Tibial nerve (tissue), 4 donors: ENCODE measurements around the gene NDUFA11.

Source experiments
- EP300 ChIP-seq, 2 donors: sonication (generic); formaldehyde crosslinking; IDR thresholded peaks; one replicate each; pipeline ENCODE4 v1.6.1; 2017; ENCODE audit warnings: antibody characterized with exemption in 2 of 2, mild to moderate bottlenecking in 1 of 2
- POLR2A ChIP-seq, 2 donors: fragments of 450-650 bp; IDR thresholded peaks; one replicate each; pipeline ENCODE4 v1.6.1; 2017; ENCODE audit warnings: antibody characterized with exemption in 2 of 2, mild to moderate bottlenecking in 2 of 2, moderate library complexity in 2 of 2
- TF ChIP-seq, protein P1 (sequence below), 5 experiments: fragments of 200-600 bp in 3 of 5; fragments of 450-650 bp in 2 of 5; sonication (generic) in 3 of 5; IDR thresholded peaks; one replicate each; pipeline ENCODE4 v1.5.1; 2016 to 2019; ENCODE audit warnings: antibody characterized with exemption in 5 of 5, mild to moderate bottlenecking in 3 of 5, moderate library complexity in 2 of 5

DNA sequence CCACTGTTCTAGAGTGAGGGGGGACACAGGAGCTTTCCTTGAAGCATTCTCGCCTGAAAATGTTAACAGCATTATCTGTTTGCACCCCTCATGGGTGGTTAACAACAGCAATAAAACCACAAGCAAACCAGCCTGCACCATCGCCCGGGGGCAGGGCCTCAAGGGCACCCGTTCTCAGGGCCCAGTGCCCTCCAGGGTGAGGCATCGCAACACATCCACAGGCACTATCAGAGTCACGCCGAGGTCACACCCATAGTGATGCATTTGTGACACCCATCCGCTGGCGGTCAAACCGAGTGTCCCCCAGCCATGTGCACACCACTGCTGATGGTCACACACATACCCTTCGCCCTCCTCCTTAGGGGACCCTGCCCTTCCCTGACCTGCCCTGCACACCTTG, 37.8 kb downstream of the NDUFA11 start:
- TF ChIP-seq, protein P1, sequence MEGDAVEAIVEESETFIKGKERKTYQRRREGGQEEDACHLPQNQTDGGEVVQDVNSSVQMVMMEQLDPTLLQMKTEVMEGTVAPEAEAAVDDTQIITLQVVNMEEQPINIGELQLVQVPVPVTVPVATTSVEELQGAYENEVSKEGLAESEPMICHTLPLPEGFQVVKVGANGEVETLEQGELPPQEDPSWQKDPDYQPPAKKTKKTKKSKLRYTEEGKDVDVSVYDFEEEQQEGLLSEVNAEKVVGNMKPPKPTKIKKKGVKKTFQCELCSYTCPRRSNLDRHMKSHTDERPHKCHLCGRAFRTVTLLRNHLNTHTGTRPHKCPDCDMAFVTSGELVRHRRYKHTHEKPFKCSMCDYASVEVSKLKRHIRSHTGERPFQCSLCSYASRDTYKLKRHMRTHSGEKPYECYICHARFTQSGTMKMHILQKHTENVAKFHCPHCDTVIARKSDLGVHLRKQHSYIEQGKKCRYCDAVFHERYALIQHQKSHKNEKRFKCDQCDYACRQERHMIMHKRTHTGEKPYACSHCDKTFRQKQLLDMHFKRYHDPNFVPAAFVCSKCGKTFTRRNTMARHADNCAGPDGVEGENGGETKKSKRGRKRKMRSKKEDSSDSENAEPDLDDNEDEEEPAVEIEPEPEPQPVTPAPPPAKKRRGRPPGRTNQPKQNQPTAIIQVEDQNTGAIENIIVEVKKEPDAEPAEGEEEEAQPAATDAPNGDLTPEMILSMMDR (IDR thresholded peaks at IDR 0.05), result no peak
- TF ChIP-seq EP300 (IDR thresholded peaks at IDR 0.05) (no peak), POLR2A (IDR thresholded peaks at IDR 0.05) (no peak)
